Lower leg skin (tissue), 3 donors: ENCODE data around the gene PRSS12.

Source experiments
- CTCF ChIP-seq, 3 donors: fragments of 450-650 bp; IDR thresholded peaks; one replicate each; pipeline ENCODE4 v1.5.1; 2016; ENCODE audit warnings: antibody characterized with exemption in 3 of 3, mild to moderate bottlenecking in 3 of 3, moderate library complexity in 2 of 3
- POLR2A ChIP-seq, 2 donors: fragments of 450-650 bp; IDR thresholded peaks; one replicate each; pipeline ENCODE4 v1.6.1; 2016 to 2017; ENCODE audit warnings: antibody characterized with exemption in 2 of 2, mild to moderate bottlenecking in 1 of 2, moderate library complexity in 1 of 2

GRCh38 chr4:118268780-118269179 is 84.0 kb downstream of the PRSS12 start:
- no peak for TF ChIP-seq POLR2A (IDR thresholded peaks at IDR 0.05)
- no peak for TF ChIP-seq CTCF (IDR thresholded peaks at IDR 0.05)
